SK-N-SH treated with all-trans-retinoic acid at 6 μM for 48 hours (cell line): ENCODE measurements around the gene AK3.

Experiments used
- ATAC-seq: fragments of 200-7000 bp; cut with Tn5 transposase; 3 replicates; pipeline ENCODE4 v1.9.1; 2020; ENCODE audit warnings: mild to moderate bottlenecking, moderate library complexity
- ARNTL ChIP-seq: fragments of 450-650 bp; formaldehyde crosslinking; IDR thresholded peaks from 2 replicates; pipeline ENCODE4 v1.5.0; 2020; ENCODE audit warnings: low read depth, mild to moderate bottlenecking, moderate library complexity, borderline replicate concordance
- BACH2 ChIP-seq: fragments of 250-450 bp; sonication (Bioruptor Pico); IDR thresholded peaks from 2 replicates; pipeline ENCODE4 v1.9.0; 2021; ENCODE audit warnings: mild to moderate bottlenecking, borderline replicate concordance
- CSDC2 ChIP-seq: fragments of 250-450 bp; sonication (Bioruptor Pico); IDR thresholded peaks from 2 replicates; pipeline ENCODE4 v1.5.0; 2020; ENCODE audit warnings: mild to moderate bottlenecking, moderate library complexity
- ESRRG ChIP-seq: fragments of 250-450 bp; sonication (Bioruptor Pico); IDR thresholded peaks from 2 replicates; pipeline ENCODE4 v1.6.1; 2021; ENCODE audit warnings: mild to moderate bottlenecking
- GLIS3 ChIP-seq: fragments of 250-450 bp; sonication (Bioruptor Pico); IDR thresholded peaks from 2 replicates; pipeline ENCODE4 v1.5.0; 2020; ENCODE audit warnings: mild to moderate bottlenecking, moderate library complexity
- ISL1 ChIP-seq: fragments of 250-450 bp; sonication (Bioruptor Pico); IDR thresholded peaks from 2 replicates; pipeline ENCODE4 v2.1.2; 2022; ENCODE audit warnings: mild to moderate bottlenecking, moderate library complexity
- OSR1 ChIP-seq: fragments of 250-450 bp; sonication (Bioruptor Pico); IDR thresholded peaks from 2 replicates; pipeline ENCODE4 v1.8.0; 2022; ENCODE audit warnings: moderate library complexity, mild to moderate bottlenecking, inconsistent platforms
- PPARA ChIP-seq: fragments of 250-450 bp; sonication (Bioruptor Pico); IDR thresholded peaks from 2 replicates; pipeline ENCODE4 v1.5.0; 2020; ENCODE audit warnings: mild to moderate bottlenecking, borderline replicate concordance
- RARB ChIP-seq: fragments of 250-450 bp; sonication (Bioruptor Pico); IDR thresholded peaks from 2 replicates; pipeline ENCODE4 v1.8.0; 2021; ENCODE audit warnings: mild to moderate bottlenecking, moderate library complexity
- SNAI2 ChIP-seq: fragments of 250-450 bp; sonication (Bioruptor Pico); IDR thresholded peaks from 2 replicates; pipeline ENCODE4 v1.5.0; 2020; ENCODE audit warnings: mild to moderate bottlenecking, moderate library complexity
- TCF4 ChIP-seq: fragments of 250-450 bp; sonication (Bioruptor Pico); IDR thresholded peaks from 2 replicates; pipeline ENCODE4 v1.8.0; 2021; ENCODE audit warnings: mild to moderate bottlenecking, moderate library complexity, borderline replicate concordance
- TOX ChIP-seq: fragments of 250-450 bp; sonication (Bioruptor Pico); IDR thresholded peaks from 2 replicates; pipeline ENCODE4 v1.8.0; 2021; ENCODE audit warnings: mild to moderate bottlenecking, moderate library complexity, borderline replicate concordance
- ZC3H10 ChIP-seq: fragments of 250-450 bp; sonication (Bioruptor Pico); IDR thresholded peaks from 2 replicates; pipeline ENCODE4 v1.5.1; 2021; ENCODE audit warnings: mild to moderate bottlenecking, moderate library complexity
- ZFP3 ChIP-seq: fragments of 250-450 bp; sonication (Bioruptor Pico); IDR thresholded peaks from 2 replicates; pipeline ENCODE4 v1.5.0; 2020; ENCODE audit warnings: mild to moderate bottlenecking, moderate library complexity
- ZFP30 ChIP-seq: fragments of 450-650 bp; formaldehyde crosslinking; IDR thresholded peaks from 2 replicates; pipeline ENCODE4 v1.5.0; 2022; ENCODE audit warnings: mild to moderate bottlenecking, moderate library complexity
- ZNF70 ChIP-seq: fragments of 450-650 bp; formaldehyde crosslinking; IDR thresholded peaks from 2 replicates; pipeline ENCODE4 v1.5.0; 2020; ENCODE audit warnings: mild to moderate bottlenecking, moderate library complexity
- ZNF8 ChIP-seq: fragments of 450-650 bp; formaldehyde crosslinking; IDR thresholded peaks from 2 replicates; pipeline ENCODE4 v1.5.0; 2020; ENCODE audit warnings: mild to moderate bottlenecking, moderate library complexity
- TF ChIP-seq, protein P1 (sequence below): fragments of 250-450 bp; sonication (Bioruptor Pico); IDR thresholded peaks from 2 replicates; pipeline ENCODE4 v1.5.0; 2020; ENCODE audit warnings: mild to moderate bottlenecking, moderate library complexity
- TF ChIP-seq, protein P2 (sequence below): fragments of 250-450 bp; sonication (Bioruptor Pico); IDR thresholded peaks from 2 replicates; pipeline ENCODE4 v1.5.1; 2020; ENCODE audit warnings: low read depth, mild to moderate bottlenecking, moderate library complexity
- TF ChIP-seq, protein P3 (sequence below): fragments of 250-450 bp; sonication (Bioruptor Pico); IDR thresholded peaks from 2 replicates; pipeline ENCODE4 v1.8.0; 2020; ENCODE audit warnings: mild to moderate bottlenecking, moderate library complexity, borderline replicate concordance
- TF ChIP-seq, protein P4 (sequence below): fragments of 250-450 bp; sonication (Bioruptor Pico); IDR thresholded peaks from 2 replicates; pipeline ENCODE4 v1.5.1; 2021; ENCODE audit warnings: mild to moderate bottlenecking, moderate library complexity

The AK3 gene

DNA sequence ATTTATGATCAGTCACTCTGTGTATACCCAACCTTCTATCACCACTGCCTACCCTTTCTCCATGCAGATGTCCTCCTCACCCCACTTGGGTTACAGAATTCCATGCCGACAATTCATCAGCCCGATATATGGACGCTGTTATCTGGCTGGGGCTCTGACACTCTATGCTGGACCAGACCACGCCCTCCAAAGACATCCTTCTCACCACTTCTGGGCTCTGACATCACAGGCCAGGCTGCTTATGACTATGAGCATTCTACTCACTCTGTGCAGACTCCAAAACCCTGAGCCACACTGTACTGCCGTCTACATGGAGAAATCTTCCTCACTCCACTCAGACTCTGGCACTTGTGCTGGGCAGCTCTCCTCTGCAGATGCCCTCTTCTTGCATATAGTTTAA, 7.6 kb upstream of the AK3 start:
- no peak for TF ChIP-seq RARB (CRISPR knock-in tag)
- TF ChIP-seq ZFP30 (CRISPR knock-in tag) = no peak
- TF ChIP-seq, protein P1, sequence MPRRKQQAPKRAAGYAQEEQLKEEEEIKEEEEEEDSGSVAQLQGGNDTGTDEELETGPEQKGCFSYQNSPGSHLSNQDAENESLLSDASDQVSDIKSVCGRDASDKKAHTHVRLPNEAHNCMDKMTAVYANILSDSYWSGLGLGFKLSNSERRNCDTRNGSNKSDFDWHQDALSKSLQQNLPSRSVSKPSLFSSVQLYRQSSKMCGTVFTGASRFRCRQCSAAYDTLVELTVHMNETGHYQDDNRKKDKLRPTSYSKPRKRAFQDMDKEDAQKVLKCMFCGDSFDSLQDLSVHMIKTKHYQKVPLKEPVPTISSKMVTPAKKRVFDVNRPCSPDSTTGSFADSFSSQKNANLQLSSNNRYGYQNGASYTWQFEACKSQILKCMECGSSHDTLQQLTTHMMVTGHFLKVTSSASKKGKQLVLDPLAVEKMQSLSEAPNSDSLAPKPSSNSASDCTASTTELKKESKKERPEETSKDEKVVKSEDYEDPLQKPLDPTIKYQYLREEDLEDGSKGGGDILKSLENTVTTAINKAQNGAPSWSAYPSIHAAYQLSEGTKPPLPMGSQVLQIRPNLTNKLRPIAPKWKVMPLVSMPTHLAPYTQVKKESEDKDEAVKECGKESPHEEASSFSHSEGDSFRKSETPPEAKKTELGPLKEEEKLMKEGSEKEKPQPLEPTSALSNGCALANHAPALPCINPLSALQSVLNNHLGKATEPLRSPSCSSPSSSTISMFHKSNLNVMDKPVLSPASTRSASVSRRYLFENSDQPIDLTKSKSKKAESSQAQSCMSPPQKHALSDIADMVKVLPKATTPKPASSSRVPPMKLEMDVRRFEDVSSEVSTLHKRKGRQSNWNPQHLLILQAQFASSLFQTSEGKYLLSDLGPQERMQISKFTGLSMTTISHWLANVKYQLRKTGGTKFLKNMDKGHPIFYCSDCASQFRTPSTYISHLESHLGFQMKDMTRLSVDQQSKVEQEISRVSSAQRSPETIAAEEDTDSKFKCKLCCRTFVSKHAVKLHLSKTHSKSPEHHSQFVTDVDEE = no peak
- TF ChIP-seq CSDC2 = no peak
- no peak for TF ChIP-seq TCF4 (CRISPR knock-in tag)
- TF ChIP-seq, protein P2, sequence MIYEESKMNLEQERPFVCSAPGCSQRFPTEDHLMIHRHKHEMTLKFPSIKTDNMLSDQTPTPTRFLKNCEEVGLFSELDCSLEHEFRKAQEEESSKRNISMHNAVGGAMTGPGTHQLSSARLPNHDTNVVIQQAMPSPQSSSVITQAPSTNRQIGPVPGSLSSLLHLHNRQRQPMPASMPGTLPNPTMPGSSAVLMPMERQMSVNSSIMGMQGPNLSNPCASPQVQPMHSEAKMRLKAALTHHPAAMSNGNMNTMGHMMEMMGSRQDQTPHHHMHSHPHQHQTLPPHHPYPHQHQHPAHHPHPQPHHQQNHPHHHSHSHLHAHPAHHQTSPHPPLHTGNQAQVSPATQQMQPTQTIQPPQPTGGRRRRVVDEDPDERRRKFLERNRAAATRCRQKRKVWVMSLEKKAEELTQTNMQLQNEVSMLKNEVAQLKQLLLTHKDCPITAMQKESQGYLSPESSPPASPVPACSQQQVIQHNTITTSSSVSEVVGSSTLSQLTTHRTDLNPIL (CRISPR knock-in tag) = no peak
- no peak for TF ChIP-seq ISL1 (CRISPR knock-in tag)
- TF ChIP-seq ARNTL (CRISPR knock-in tag) = no peak
- TF ChIP-seq, protein P3, sequence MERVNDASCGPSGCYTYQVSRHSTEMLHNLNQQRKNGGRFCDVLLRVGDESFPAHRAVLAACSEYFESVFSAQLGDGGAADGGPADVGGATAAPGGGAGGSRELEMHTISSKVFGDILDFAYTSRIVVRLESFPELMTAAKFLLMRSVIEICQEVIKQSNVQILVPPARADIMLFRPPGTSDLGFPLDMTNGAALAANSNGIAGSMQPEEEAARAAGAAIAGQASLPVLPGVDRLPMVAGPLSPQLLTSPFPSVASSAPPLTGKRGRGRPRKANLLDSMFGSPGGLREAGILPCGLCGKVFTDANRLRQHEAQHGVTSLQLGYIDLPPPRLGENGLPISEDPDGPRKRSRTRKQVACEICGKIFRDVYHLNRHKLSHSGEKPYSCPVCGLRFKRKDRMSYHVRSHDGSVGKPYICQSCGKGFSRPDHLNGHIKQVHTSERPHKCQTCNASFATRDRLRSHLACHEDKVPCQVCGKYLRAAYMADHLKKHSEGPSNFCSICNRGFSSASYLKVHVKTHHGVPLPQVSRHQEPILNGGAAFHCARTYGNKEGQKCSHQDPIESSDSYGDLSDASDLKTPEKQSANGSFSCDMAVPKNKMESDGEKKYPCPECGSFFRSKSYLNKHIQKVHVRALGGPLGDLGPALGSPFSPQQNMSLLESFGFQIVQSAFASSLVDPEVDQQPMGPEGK (CRISPR knock-in tag) = no peak
- no peak for TF ChIP-seq GLIS3 (CRISPR knock-in tag)
- no peak for TF ChIP-seq SNAI2 (CRISPR knock-in tag)
- TF ChIP-seq OSR1 (CRISPR knock-in tag) = no peak
- TF ChIP-seq TOX (CRISPR knock-in tag) = no peak

DNA sequence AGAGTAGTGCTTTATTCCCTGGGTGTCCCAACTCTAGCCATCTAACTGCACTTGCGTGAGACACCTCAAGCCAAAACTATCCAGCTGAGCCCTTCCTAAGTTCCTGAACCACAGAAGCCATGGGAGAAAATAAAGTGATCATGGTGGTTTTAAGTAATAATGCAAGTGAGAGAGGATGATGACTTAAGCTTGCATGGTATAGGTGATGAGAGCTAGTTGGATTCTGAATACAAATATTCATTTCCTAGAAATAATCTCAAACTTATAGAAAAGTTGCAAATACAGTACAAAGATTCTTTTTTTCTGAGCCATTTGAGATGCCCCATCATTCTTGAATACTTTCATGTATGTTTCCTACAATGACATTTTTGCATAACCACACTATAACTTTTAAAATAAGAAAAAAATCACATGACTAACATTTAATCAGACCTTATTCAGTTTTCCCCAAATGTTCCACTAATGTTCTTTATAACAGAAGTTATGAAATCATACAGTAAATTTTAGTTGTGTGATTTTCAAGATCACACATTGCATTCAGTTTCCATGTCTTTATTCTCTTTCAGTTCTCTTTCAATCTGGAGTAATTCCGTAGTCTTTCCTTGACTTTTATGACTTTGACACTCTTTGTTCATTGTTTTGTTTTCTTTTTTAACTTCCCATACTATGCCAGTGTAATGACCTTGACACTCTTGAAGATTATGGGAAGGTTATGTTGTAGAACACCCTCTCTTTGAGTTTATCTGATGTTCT, 5.5 kb upstream of the AK3 start:
- TF ChIP-seq TCF4 (CRISPR knock-in tag) = no peak
- TF ChIP-seq, protein P4, sequence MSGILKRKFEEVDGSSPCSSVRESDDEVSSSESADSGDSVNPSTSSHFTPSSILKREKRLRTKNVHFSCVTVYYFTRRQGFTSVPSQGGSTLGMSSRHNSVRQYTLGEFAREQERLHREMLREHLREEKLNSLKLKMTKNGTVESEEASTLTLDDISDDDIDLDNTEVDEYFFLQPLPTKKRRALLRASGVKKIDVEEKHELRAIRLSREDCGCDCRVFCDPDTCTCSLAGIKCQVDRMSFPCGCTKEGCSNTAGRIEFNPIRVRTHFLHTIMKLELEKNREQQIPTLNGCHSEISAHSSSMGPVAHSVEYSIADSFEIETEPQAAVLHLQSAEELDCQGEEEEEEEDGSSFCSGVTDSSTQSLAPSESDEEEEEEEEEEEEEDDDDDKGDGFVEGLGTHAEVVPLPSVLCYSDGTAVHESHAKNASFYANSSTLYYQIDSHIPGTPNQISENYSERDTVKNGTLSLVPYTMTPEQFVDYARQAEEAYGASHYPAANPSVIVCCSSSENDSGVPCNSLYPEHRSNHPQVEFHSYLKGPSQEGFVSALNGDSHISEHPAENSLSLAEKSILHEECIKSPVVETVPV (CRISPR knock-in tag) = no peak
- TF ChIP-seq, protein P3 (CRISPR knock-in tag) = no peak
- no peak for TF ChIP-seq SNAI2 (CRISPR knock-in tag)
- TF ChIP-seq BACH2 (CRISPR knock-in tag) = no peak
- no peak for TF ChIP-seq ESRRG
- TF ChIP-seq, protein P2 (CRISPR knock-in tag) = no peak
- TF ChIP-seq RARB (CRISPR knock-in tag) = no peak
- TF ChIP-seq PPARA (CRISPR knock-in tag) = no peak
- no peak for TF ChIP-seq CSDC2
- no peak for TF ChIP-seq ISL1 (CRISPR knock-in tag)
- TF ChIP-seq ZC3H10 (CRISPR knock-in tag) = no peak
- no peak for TF ChIP-seq OSR1 (CRISPR knock-in tag)
- no peak for TF ChIP-seq ZNF8 (CRISPR knock-in tag)
- TF ChIP-seq ZFP3 (CRISPR knock-in tag) = no peak
- no peak for TF ChIP-seq ARNTL (CRISPR knock-in tag)
- TF ChIP-seq ZNF70 (CRISPR knock-in tag) = no peak
- TF ChIP-seq, protein P1 = no peak
- no peak for TF ChIP-seq ZFP30 (CRISPR knock-in tag)
- no peak for TF ChIP-seq GLIS3 (CRISPR knock-in tag)
- ATAC-seq = no peak

More for the DNA sequence above, 7.6 kb upstream of the AK3 start:
- ATAC-seq = no peak
